Measurements from ENCODE around the gene AP4M1.
"Not testable (repeated sequence)": the region's sequence is repeated elsewhere in the genome, so short reads cannot be mapped to it uniquely, and the experiment has no call there.

The AP4M1 gene

DNA sequence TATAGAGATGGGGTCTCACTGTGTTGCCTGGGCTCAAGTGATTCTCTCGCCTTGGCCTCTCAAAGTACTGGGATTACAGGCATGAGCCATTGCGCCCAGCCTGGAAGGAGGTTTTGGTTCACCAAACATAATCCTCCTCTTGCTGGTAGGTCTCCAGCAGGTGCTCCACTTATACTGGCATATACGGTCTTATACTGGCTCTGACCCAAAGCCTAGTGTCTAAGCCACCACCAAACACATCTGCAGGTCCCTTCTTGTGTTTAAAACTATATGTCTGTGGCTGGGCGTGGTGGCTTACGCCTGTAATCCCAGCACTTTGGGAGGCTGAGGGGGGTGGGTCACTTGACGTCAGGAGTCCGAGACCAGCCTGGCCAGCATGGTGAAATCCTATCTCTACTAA is 30.7 kb downstream of the AP4M1 start:
- DNase-seq (ENCODE audit: low read depth) = no peak

- DNase-seq (ENCODE audit: low read depth) = no peak
Measured at GRCh38 chr7:100132697-100133151, 31.3 kb downstream of the AP4M1 start.

GRCh38 chr7:100137851-100138760 is 36.7 kb downstream of the AP4M1 start:
- no peak for DNase-seq (ENCODE audit: low read depth)

DNA sequence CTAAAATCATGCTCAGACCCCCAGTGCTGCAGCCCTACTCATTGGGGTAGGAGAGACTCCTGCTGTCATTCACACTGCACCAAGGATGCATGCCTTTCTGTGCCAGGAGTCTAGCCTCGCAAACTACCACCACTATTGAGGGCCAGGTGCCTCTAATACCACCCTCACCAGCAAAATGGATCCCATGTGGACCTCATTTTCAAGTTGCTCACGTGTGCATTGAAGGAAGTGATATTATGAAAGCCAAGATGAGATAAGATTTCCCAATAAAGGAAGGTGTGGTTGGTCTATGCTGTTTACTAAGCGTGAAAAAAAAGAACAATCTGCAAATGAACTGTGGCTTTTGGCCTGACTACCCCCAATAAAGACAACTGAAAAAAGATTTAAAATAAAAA is 40.1 kb downstream of the AP4M1 start:
- no peak for DNase-seq (ENCODE audit: low read depth)

GRCh38 chr7:100142461-100142860 is 41.0 kb downstream of the AP4M1 start:
- no peak for DNase-seq (ENCODE audit: low read depth)

DNA sequence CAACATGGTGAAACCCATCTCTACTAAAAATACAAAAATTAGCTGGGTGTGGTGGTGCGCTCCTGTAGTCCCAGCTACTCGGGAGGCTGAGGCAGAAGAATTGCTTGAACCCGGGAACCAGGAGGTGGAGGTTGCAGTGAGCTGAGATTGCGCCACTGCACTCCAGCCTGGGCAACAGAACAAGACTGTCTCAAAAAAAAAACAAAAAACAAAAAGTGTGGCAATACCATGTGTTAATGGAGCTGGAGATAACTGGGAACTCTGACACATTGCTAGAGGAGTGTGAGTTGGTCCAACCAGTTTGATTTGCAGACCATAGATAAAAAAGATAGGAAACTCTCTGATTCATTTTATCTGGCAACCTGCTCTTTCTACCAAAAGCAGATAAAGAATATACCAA is 44.9 kb downstream of the AP4M1 start:
- not testable (repeated sequence) for DNase-seq (ENCODE audit: low read depth)

DNA sequence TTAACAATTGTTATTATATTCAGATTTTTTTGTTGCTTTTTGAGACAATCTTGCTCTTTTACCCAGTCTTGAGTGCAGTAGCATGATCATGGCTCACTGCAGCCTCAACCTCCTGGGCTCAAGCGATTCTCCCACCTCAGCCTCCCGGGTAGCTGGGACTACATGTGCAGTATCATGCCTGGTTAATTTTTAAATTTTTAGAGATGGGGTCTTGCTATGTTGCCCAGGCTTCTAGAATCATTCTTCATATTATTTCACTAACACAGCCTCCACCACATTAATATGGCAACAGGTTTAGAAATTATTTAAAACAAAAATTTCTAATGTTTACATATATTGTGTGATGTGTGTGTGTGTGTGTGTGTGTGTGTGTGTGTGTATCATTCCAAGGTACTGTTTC is 45.8 kb downstream of the AP4M1 start:
- DNase-seq (ENCODE audit: low read depth) = no peak

GRCh38 chr7:100148225-100148558 is 46.7 kb downstream of the AP4M1 start:
- no peak for DNase-seq (ENCODE audit: low read depth)

DNA sequence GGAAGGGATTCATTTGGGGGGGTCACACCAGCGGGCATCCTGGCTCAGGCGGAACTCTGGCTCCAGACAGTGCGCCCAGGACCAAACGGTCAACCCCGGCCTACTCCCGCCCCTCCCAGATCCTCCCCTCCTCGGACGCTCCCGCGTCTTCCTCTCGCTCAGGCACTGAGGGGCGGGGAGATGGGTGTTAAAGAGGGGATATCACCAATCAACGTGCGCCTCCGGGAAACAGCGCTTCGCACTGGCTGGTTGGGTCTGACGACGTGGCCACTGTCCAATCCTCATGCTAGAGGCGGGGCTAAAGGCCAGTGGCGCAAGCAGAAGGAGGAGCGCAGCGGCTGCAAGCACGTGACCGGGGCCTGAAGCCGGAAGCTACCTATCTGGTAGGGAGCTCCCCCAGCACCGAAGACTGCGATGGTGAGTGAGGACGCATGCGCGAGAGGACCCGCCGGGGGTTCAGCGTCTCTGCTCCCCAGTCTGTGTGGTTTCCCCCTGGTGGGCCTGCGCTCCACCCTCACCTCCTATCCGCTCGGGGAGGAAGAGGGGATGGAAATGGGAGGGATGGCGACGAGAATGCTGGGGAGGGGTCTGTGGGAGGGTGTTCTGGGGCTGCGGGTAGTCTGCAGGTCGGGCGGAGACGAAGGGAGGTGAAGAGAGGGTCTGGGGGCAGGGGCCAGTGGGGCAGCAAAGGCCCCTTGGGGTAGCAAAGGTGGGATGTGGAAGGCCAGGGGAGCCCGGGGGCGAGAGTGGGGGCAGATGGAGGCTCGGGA is 47.3 kb downstream of the AP4M1 start, which contains the start of gene LAMTOR4:
Gene LAMTOR4 (plus strand): TSS at position 360 of the 770 bp plus-strand sequence. CDS start 55 bp downstream, at position 415.
- DNase-seq (ENCODE audit: low read depth) = peak; percentile 90

DNA sequence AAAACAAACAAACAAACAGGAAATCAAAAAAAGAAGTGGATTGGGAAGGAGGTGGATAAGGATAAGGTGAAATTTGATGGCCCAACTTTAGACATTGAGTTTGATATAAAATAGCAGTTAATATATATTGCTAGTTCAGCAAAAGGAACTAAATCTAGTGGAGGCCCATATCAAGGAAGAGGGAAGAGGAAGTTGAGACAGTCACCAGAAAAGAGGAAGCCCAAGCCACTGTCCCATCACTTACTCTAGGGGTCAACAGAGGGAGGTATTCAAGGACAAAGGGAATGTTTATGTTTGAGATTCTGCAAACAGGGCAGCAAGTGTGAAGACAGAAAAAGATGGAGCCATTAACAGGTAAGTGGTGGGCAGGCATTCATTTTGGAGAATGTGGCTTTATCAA is 51.0 kb downstream of the AP4M1 start:
- DNase-seq (ENCODE audit: low read depth) = no peak

DNA sequence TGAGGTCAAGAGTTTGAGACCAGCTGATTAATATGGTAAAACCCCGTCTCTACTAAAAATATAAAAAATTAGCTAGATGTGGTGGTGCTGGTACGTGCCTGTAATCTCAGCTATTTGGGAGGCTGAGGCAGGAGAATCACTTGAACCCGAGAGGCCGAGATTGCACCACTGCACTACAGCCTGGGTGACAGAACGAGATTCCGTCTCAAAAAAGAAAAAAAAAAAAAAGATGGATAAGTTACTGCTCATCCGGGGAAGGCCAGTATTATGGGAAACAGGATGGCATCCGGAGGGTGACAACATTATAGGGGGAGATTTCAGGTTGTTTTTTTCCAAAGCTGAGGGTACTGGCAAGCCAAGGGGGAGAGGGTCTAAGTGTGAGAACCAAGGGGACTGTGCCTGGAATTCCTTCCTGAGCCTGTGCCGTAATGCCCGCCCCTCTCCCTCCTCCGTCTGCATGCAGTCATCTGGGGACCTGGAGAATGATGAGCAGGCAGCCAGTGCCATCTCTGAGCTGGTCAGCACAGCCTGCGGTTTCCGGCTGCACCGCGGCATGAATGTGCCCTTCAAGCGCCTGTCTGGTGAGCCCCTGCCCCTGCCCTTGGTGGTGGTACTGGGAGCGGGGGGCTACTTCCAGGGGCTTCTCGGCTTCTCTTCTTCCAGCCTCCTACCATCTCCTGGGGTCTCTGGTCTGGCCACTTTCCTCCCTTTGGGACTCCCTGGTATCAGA is 51.7 kb downstream of the AP4M1 start:
- no peak for DNase-seq (ENCODE audit: low read depth)

DNA sequence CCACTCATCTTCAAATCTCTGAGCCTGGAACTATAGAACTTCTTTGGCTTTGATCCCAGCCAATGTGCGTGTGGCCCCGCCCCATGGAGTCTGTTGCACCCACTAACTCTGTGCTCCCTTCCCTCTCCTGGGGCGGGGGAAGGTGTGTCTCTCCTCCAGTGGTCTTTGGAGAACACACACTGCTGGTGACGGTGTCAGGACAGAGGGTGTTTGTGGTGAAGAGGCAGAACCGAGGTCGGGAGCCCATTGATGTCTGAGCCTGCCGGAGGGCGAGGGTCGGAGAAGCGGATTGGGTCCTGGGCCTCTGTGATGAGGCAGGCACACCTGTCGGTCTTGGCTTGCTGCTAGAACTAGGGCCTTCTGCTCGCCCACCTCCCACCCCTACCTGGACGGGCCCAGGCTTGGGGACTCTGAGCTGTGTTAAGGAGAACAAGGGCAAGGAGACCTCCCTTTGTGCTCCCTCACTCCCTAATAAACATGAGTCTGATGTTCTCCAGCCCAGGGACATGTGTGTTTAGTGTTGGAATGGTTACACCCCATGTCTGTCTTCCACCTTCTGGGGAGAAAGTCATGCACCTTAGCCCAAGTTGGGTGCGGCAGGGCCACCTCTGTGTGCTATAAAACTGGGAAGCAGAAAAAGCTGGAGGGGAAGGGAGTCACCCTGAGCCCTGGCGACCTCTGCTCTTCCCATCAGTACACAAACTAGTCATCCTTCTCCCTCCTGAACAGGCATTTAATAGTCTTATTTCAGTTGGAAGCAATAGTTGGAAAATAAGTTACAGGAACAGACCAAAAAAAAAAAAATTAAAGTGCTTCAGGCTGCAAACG is 52.5 kb downstream of the AP4M1 start:
- DNase-seq (ENCODE audit: low read depth) = no peak

DNA sequence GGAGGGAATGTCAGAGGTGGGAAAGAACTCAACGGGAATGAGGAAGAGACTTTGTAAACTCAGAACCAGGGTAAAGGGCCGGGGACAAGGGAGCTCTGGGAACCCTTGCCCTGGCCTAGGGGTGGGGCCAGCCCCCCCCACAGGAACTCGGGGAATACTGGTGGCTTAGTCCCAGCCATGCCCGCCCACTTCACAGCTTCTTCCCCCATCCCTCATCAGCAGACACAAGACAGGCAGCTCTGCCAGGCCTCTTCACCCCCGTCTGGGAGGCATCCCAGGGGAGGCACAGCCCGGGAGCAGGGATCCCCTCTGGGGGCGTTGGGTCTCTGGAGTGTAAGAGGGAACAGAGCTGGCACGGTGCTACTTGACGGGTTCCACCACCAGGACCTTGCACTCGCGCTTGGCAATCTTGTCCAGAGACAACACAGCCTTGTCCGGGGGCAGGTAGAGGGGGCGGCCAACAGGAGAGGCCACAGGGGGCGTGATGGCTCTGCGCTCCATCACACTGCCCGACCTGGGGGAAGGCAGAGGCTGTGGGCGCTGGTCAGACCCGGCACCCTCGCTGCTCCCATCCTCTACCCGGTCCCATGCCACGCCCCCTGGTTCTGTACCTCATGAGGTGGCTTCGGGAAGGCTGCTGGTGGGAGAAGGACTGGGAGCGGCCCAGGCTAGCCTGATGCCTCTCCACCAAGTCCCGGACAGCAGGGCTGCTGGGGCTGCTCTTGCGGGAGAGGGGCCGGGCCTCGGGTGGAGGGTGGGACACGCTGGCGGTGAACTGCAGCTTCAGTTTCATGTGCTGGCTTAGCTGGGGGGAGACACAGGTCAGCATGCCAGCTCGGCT is 53.4 kb downstream of the AP4M1 start:
- no peak for DNase-seq (ENCODE audit: low read depth)

DNA sequence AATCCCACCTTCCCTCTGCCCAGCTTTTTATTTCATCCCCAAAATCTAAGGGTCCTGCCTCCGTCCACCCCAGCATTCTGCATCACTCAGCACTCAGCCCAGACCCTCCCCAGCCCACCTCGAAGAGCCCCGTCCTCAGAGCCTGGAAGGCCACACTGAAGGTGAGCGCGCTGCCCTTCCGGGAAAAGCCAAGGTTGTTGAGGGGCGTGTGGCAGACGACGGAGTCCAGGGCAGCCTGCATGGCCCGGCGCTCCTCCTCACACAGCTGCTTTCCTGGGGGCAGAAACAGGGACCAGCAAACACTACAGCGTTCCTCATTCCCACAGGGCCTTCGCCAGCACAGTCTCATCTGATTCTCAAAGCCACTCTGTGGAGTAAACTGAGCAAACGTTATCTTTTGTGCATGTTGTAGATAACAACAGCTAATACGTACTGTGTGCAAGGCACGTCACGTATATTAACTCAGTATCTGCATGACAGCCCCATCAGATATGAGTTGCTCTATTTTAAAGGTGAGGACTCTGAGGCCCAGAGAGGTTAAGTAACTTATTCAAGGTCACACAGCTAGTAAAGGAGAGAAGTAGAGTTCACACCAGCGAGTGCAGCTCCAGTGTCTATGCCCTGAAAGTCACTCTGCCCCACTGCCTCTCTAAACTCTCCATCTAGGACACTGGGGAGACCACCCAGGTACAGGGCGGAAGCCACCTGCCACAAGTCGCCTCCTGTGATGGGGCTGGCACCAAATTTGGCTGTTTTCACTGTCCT is 54.3 kb downstream of the AP4M1 start:
- DNase-seq (ENCODE audit: low read depth) = no peak

- DNase-seq (ENCODE audit: low read depth) = no peak
Measured at GRCh38 chr7:100156331-100157068, 55.1 kb downstream of the AP4M1 start.

DNA sequence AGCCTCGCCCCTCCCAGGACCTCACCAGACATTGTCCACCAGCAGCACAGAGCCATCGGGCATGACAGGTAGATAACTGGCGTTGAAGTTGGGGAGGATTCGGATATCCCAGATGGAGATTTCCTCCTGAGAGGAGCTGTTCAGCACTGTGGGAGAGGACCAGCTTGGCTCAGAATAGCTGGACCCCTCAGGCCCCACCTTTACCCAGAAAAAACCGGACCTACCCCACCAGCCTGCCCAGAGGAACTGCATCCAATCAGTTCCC is 55.6 kb downstream of the AP4M1 start:
- no peak for DNase-seq (ENCODE audit: low read depth)

GRCh38 chr7:100157334-100158228 is 56.1 kb downstream of the AP4M1 start:
- DNase-seq (ENCODE audit: low read depth) = no peak
